Activated CD8-positive, alpha-beta memory T cell treated with anti-CD3 and anti-CD28 coated beads for 4 hours (primary cell): Measurements from ENCODE around the gene SKA3.
"Not testable (repeated sequence)": the region's sequence is repeated elsewhere in the genome, so short reads cannot be mapped to it uniquely, and the experiment has no call there.

Experiments used
- DNase-seq, 2 donors: peaks; one replicate each; pipeline ENCODE4 v3.0.0-alpha.2; 2020; ENCODE audit warnings: low read depth in 2 of 2

SKA3 gene

DNA sequence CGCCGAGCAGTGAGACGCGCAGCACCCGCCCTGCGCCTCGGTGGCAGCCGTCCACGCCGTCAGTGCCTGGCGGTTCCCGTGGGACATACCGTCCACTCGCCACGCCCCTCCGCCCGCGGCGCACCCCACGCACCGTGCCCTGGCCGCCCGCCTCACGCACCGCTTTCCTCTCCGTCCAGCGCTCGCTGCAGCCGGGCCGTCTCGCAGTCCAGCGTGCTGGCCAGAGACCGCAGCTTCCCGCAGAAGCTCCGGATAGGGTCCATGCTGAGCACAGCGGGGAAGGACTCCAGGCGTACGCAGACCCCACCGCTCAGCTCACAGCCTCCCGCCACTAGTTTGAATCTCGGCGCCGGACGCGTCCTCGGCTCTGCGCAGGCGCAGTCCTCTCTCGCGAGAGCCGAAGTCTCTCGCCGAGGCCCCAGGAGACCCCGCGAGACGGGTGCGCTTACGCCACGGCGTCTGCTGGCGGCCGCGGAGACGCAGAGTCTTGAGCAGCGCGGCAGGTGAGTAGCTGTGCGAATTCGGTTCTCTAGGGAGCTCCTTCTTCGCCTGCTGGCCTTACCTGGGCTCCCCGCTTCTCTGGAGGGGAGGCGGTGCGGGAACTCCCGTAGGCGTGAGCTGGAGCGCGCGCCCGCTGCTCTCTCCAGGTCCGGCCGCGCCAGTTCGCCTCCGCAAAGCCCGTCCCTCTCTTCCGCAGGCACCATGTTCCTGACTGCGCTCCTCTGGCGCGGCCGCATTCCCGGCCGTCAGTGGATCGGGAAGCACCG is at the start of gene SKA3, which contains the start of gene MRPL57:
Gene SKA3, minus strand, starts transcription at position 338 of the 767 bp plus-strand sequence. Its CDS starts 75 bp downstream, at position 263.
Gene MRPL57, plus strand, starts transcription at position 444 of the 767 bp plus-strand sequence. Its CDS starts 259 bp downstream, at position 703.
- peak; percentile 89 for DNase-seq

DNA sequence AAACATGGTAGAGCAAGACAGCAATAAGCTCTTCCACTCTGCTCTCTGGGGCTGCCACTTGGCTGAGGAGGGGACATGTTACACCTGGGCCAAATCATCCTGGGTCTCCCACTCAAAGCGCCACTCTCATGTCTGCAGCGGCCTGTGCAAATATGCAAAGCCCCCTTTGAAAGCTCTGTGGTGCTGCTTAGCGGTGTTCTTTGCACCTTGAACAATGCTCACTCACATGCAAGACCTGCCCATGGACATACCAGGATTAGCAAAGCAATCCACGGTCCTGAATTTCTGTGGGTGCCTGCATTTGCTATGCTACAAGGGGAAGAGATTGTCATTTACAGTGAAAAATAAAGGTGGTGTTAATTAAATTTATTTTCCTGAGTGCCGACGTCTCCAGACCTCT is 48.7 kb upstream of the SKA3 start:
- DNase-seq = no peak

DNA sequence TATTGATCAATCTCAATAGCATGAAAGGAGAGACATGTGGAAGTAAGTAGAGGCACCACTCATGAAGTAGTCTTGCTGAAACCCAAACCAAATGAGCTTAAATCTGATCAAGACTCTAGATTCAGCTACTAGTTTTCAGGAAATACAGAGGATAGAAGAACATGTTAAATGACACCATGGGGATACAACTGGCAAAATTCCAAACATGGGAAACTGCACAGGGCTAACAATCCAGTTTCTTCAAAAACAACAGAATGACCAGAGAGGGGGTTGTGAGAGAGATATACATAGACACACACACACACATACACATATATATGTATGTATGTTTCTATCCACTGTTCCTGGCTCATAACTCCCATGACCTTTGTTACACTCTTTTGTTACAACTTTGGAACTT is 44.9 kb upstream of the SKA3 start:
- no peak for DNase-seq

DNA sequence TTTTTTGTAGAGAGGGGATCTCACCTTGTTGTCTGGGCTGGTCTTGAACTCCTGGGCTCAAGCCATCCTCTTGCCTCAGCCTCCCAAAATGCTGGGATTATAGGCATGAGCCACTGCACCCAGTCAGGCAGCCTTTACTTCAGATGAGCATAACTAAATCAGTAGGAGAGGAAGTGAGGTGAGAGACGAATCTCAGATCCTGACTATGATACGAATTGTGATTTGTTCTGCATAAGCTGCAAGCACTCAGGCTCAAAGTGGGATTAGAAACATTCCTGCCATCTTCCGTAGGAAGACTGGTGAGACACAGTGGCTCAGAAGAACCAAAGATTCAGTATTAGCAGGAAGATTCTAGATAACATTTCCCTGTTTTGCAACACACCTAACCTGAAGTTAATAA is 43.4 kb upstream of the SKA3 start:
- DNase-seq = not testable (repeated sequence)

DNA sequence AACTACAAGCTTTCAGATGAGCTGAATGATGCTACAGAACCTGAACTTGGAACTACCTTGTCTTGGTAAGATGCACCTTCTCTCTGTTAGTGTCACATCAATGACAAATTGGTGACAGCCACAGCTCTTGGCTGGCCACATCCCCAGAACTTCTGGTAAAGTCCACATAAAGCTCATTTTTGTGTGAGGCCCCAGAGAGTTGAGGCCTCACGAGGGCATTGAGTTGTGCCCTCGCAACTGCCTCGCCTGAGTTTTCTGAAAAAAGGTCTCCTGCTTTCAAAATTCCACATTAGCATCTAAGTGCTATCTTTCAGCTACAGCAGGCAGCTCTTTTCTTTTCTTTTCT is 42.7 kb upstream of the SKA3 start:
- no peak for DNase-seq

DNA sequence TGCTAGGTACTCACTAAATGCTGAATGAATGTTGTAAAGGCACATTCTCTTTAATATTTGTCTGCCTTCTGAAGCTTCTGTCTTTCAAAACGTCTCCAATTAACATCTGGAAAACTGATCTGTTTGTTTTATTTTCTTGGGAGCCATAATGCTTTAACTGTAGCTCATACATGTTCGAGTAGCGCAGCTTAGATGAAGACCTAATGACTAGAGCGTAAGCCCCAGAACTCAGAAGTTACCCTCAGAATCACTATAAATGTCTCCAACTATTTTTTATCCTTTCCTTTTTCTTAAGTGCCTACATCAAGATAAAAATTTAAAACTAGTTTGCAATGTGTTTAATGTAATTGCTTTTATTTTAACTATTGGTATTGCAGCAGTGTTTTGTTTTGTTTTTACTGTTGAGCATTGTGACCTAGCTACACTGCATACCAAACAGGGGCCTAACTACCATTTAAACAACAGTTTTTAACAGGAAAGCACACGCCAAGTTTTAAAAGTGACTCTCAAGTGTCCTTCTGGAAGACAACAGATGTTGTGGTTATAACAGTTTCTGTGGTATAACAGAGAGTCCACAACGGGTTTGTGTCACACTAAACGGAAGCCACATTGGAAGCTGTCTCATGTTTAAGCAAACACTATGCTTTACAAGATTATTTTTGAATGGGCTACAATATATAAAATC is 42.1 kb upstream of the SKA3 start:
- DNase-seq = no peak

DNA sequence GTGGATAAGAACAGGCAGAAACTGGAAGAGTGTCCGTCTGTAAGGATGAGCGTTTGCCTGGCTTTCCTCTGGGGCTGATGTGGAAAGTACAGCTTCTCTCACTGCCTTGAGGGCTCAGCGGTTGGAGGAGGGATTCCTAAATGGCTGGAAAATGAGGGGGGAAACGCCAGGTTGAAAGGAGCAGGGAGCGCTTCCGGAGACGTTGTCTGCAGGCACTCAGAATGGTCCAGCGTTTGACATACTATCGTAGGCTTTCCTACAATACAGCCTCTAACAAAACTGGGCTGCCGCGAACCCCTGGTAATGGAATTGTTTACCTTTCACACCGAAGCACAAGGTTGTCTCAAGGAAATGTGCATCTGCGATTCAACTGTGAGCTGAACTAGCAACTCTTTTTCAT is 40.0 kb upstream of the SKA3 start:
- DNase-seq = no peak

DNA sequence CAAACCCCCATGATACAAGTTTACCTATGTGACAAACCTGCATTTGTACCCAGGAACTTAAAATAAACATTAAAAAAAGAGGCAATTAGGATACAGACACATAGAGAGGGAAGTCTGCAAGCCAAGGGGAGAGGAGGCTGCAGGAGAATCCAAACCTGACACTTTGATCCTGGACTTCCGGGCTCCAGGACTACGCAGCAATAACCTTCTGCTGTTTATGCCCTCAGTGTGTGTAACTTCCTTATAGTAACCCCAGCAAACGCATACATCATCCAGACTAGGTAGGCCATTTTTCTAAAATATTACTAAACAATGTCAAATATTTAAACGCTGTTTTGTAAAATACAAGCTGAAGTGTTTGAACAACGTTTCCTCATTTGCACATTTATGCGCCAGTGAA is 39.1 kb upstream of the SKA3 start:
- DNase-seq = not testable (repeated sequence)

DNA sequence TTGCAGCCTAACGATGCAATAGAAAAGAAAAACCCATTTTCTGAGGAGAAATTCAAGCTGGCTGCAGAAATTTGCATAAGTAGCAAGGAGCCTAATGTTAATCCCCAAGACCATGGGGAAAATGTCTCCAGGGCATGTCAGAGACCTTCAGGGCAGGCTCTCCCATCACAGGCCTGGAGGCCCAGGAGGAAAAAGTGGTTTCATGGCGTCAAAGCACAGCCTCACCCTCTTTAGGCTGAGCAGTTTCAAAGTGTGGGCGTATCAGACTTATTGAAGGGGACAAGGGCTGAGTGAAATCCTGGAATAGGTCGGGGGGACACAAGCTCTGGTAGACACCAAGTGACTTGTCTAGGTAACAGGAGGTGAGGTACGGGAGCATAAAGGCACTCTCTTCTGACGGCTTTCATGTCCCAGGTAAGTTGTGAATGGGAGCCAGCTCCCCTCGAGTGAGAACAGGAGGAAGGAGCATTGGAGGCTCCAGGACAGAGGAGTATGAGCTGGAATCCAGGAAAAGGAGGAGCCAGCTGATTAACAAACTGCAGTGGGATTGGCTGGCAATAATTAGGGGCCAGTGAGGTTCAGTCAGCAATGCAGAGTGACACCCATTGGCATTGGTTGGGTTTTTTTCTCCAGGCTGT is 35.9 kb upstream of the SKA3 start:
- no peak for DNase-seq

DNA sequence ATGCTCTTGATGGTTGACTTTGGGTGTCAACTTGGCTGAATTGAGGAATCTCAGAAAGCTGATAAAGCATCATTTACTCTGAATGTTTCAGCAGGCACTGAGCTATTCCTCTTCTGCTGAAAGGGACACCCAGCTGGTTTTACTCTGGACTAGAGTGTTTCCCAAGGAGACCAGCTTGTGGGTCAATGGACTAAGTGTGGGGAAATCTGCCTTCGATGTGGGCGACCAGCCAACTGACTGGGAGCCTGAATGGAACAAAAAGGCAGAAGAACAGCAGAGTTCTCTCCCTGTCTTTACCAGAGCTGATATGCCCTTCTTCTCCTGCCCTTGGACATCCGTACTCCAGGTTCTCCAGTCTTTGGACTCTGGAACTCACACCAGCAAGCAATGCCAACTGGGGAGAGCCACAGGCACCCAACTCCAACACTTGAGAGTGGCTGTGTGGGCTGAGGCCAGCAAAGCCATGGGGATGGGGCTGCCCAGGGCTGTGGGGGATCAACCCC is 32.4 kb upstream of the SKA3 start:
- DNase-seq = no peak

DNA sequence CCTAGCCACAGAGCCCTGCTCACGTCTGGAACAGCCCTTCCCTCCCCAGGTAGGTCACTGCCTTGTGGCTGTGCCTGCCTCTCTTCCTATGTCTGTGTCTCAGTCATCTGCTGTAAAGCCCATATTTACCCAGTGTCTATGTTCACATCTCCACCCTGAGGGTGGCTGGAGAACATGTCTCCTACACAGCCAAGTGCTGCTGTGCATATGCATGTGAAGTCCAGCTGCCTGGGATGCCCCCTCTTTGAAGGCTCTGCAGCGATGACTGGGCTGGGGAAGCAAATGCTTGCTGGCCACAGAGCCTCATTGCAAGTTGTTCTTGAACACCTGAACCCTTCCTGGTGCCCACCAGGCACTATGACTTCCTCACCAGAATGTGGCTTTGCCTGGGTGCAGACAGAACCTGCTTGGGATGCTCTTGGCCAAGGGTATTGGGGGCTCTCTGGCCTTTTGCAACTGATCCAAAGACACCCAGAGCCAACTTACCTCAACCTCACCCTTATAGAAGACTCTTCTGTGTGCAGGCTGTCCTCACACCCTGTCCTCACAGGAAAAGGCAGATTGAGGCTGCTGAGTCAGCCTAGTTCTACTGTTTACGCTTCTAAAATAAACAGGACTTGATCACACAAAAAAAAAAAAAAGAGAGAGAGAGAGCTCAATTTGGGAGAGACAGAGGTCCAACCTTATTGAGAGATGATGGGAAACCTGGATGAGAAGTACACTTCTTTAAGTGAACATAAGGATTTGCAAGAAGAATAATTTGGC is 26.6 kb upstream of the SKA3 start:
- DNase-seq = no peak

DNA sequence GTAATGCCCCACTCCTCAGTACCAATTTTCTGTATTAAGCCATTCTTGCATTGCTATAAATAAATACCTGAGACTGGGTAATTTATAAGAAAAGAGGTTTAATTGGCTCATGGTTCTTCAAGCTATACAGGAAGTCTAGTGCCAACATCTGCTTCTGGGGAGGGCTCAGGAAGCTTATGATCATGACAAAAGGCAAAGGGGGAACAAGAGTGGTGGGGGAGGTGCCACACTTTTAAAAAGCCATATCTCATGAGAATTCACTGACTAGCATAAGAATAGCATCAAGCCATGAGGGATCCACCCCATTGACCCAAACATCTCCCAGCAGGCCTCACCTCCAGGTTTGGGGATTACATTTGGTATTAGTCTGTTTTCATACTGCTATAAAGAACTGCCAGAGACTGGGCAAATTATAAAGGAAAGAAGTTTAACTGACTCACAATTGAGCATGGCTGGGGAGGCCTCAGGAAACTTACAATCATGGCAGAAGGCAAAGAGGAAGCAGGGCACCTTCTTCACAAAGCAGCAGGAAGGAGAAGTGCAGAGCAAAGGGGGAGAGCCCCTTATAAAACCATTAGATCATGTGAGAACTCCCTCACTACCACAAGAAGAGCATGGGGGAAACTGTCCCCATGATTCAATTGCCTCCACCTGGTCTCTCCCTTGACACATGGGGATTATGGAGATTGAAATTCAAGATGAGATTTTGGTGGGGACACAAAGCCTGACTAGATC is 25.3 kb upstream of the SKA3 start:
- DNase-seq = not testable (repeated sequence)

DNA sequence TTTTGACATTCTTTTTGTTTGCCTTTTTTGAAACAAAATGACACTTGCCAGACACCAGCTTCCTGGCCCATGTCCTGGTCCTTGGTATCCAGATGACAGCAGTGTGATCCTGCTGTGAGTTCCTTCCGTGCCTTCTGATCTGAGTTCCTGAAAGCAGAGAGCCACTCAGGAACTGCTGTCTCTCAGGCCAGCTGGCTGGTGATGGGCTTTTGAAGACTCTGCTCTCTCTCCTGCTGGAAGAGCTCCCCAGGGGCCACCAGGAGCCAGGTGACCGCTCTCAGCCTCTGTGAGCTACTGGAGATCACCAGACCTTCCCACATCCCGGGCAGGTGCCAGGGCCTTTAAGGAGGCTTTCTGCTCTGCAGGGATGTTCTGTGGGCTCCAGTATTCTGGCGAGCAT is 22.0 kb upstream of the SKA3 start:
- DNase-seq = not testable (repeated sequence)

DNA sequence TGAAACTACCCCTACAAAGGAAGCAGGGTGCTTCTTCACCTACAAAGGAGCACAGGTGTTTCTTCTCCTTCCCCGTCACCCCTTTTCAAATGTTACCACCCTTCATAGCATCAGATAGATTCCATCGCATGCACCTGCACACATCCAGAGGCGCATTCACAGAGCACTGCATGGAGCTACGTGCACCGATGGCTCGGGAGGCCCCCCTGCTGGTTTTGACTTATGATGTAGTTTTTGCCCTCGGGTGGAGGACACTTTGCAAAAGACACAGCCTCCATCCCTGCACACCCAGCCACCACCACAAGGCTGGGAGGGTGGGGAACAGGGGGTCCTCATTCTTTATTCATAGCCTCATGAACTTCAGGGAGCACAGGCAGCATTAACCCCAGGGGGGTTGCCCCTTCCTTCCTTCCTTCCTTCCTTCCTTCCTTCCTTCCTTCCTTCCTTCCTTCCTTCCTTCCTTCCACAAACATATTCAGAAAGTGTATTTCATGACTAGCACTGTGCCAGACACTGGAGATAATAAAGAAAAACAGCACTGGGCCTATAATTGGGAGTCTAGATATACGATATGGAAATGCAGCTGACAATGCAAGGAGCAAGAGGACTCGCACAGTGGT is 21.4 kb upstream of the SKA3 start:
- DNase-seq = not testable (repeated sequence)

DNA sequence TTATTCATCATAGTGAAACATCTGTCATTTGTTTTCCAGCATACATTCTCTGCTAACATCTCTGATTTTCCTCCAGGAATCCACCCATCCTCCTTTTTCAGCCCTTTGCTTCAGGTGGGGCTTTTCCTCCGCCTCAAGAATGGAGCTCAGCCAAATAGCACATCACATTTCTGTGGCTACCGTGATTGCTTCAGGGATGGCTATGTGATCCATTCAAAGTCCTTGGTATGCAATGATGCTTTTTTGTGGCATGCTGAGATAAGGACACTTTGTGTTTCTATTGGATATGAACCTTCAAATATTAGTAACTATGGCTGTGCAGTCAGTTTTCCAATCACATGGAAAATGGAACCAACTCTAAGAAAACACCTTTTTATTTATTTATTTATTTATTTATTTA is 18.4 kb upstream of the SKA3 start:
- not testable (repeated sequence) for DNase-seq

DNA sequence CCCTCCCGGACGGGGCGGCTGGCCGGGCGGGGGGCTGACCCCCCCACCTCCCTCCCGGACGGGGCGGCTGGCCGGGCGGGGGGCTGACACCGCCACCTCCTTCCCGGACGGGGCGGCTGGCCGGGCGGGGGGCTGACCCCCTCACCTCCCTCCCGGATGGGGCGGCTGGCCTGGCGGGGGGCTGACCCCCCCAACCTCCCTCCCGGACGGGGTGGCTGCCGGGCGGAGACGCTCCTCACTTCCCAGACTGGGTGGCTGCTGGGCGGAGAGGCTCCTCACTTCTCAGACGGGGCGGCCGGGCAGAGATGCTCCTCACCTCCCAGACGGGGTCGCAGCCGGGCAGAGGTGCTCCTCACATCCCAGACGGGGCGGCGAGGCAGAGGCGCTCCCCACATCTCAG is 10.1 kb upstream of the SKA3 start:
- not testable (repeated sequence) for DNase-seq

DNA sequence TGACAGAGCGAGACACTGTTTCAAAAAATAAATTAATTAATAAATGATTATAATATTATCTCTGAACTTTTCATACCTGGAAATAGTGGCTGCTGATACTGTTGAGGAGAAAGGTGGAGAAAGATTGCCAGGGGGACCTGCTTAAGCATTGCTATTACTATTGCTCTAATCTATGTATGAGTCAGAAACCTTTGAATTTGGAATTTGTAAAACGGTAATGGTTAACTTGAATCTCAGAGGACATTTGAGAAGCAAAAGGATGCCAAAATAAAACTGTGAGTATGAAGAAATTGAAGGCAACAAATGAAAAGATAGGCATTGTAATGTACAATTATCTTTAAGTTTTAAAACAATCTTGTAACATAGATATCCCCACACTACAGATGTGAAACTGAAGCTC is 5.3 kb upstream of the SKA3 start:
- no peak for DNase-seq

DNA sequence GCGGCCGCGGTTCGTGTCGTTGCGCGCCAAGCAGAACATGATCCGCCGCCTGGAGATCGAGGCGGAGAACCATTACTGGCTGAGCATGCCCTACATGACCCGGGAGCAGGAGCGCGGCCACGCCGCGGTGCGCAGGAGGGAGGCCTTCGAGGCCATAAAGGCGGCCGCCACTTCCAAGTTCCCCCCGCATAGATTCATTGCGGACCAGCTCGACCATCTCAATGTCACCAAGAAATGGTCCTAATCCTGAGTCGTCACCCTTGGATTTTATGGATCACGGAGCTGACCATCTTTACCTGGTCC is 581 bp upstream of the SKA3 start:
- no peak for DNase-seq

DNA sequence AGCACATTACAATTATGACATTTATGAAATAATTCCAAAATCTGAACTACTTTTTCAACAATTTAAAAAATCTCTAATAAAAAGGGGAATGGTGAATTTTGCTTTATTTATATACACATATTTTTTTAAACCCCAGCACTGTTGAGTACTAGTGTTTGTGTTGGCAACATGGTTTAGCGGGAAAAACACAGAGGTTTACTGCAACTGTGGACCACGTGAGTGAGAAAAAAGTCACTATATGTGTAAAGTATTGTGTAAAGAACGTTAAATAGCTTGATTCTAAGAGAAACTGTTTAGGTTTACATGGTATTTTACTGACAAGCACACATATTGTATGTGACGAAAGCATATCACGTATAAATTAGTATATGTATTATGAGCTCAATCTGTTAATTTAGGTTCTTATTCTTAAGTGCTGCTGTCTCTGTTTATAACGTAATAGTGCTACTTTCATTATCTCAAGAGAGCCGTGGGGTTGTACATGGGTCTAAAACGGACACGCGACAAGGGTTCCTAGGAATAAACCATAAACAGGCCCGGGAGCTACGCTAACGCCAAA is 617 bp downstream of the SKA3 start:
- DNase-seq = no peak

DNA sequence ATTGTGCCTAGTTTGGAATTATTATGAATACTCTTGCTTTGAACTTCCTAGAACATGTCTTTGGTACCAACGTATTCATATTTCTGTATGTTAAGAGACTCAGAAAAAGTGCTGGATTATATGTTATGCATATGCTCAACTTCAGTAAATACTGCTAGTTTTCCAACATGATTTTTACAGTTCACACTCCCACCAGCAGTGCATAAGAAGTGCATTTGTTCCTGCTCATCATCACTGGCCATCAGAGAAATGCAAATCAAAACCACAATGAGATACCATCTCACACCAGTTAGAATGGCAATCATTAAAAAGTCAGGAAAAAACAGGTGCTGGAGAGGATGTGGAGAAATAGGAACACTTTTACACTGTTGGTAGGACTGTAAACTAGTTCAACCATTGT is 2.6 kb downstream of the SKA3 start:
- not testable (repeated sequence) for DNase-seq

DNA sequence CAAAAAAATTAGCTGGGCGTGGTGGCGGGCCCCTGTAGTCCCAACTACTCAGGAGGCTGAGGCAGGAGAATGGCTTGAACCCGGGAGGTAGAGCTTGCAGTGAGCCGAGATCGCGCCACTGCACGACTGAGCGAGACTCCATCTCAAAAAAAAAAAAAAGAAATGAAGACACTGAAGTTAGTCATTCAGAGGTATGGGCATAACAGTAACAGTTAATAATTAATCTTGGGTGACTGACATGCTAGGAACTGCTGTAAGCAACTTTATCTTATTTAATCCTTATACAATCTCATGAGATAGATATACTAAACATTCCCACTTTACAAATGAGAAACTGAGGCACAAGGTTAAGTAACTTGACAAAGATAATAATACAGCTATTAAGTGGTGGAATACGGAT is 4.9 kb downstream of the SKA3 start:
- no peak for DNase-seq
